ENCODE results near the gene ARHGAP15. TPM values are rescaled to one million over a fixed set of nuclear protein-coding genes. Genes with fewer than 3 reads are reported as not detected.

ARHGAP15 gene
- total RNA-seq, 2 donors from 2014 or later, result 0.86 TPM; not detected in 1

- H3K4me1 Mint-ChIP-seq, result no peaks in the 10 kb centered on the region
- H3K4me3 Mint-ChIP-seq, result no peak overlapping the region
- Histone ChIP-seq H3K27me3 (ENCODE audit: control insufficient read depth, insufficient read depth, low read length, poor library complexity, severe bottlenecking) (no peaks in the 10 kb centered on the region), H3K4me3 (ENCODE audit: low read length) (no peak overlapping the region), H3K36me3 (ENCODE audit: control insufficient read depth, insufficient read depth, low read length) (no peaks in the 10 kb centered on the region), H3K4me1 (ENCODE audit: control insufficient read depth, insufficient read depth, low read length) (no peaks in the 10 kb centered on the region), H3K9me3 (ENCODE audit: control insufficient read depth, low read length) (no peaks in the 10 kb centered on the region), H3K9ac (ENCODE audit: extremely low read depth, low read length, poor library complexity, severe bottlenecking) (no peak overlapping the region), H3K27ac (ENCODE audit: low read depth, low read length) (no peak overlapping the region)
- no peak overlapping the region for H3K27ac Mint-ChIP-seq
- no peaks in the 10 kb centered on the region for H3K36me3 Mint-ChIP-seq (ENCODE audit: low read depth)
- no peak for TF ChIP-seq CTCF (conservative IDR thresholded peaks at IDR 0.05)
- DNase-seq, result no peak
- peaks cover 6% of the 10 kb centered on the region for H3K27me3 Mint-ChIP-seq (ENCODE audit: insufficient read depth)
- no peaks in the 10 kb centered on the region for H3K9me3 Mint-ChIP-seq
- 87 to 95% methylated on average over 3 of the region's 3 CpGs for WGBS, 2 experiments (ENCODE audit: insufficient coverage in 1 of 2, insufficient read length in 1 of 2)
Observed at GRCh38 chr2:143473820-143474219, 344.6 kb downstream of the ARHGAP15 start.

- H3K27ac ChIP-seq (ENCODE audit: low read depth, low read length), result no peak overlapping the region
- H3K4me3 ChIP-seq (ENCODE audit: low read length), result no peak overlapping the region
- H3K27ac Mint-ChIP-seq, result no peak overlapping the region
- H3K4me1 Mint-ChIP-seq, result no peaks in the 10 kb centered on the region
- no peaks in the 10 kb centered on the region for H3K9me3 ChIP-seq (ENCODE audit: control insufficient read depth, low read length)
- H3K4me3 Mint-ChIP-seq, result no peak overlapping the region
- no peaks in the 10 kb centered on the region for H3K4me1 ChIP-seq (ENCODE audit: control insufficient read depth, insufficient read depth, low read length)
- 88 to 96% methylated on average over 3 to 4 of the region's 4 CpGs for WGBS, 2 experiments (ENCODE audit: insufficient coverage in 1 of 2, insufficient read length in 1 of 2)
- no peak for TF ChIP-seq CTCF (conservative IDR thresholded peaks at IDR 0.05)
- H3K27me3 ChIP-seq (ENCODE audit: control insufficient read depth, insufficient read depth, low read length, poor library complexity, severe bottlenecking), result no peaks in the 10 kb centered on the region
- no peak overlapping the region for H3K9ac ChIP-seq (ENCODE audit: extremely low read depth, low read length, poor library complexity, severe bottlenecking)
- no peaks in the 10 kb centered on the region for H3K36me3 ChIP-seq (ENCODE audit: control insufficient read depth, insufficient read depth, low read length)
- no peaks in the 10 kb centered on the region for H3K9me3 Mint-ChIP-seq
- DNase-seq, result no peak
- H3K36me3 Mint-ChIP-seq (ENCODE audit: low read depth), result no peaks in the 10 kb centered on the region
- peaks cover 11% of the 10 kb centered on the region for H3K27me3 Mint-ChIP-seq (ENCODE audit: insufficient read depth)
Observed at GRCh38 chr2:143474586-143474985, 345.4 kb downstream of the ARHGAP15 start.

- Mint-ChIP-seq H3K4me3 (no peak overlapping the region), H3K36me3 (ENCODE audit: low read depth) (no peaks in the 10 kb centered on the region), H3K9me3 (no peaks in the 10 kb centered on the region), H3K4me1 (no peaks in the 10 kb centered on the region), H3K27me3 (ENCODE audit: insufficient read depth) (peaks cover 17% of the 10 kb centered on the region), H3K27ac (no peak overlapping the region)
- Histone ChIP-seq H3K9me3 (ENCODE audit: control insufficient read depth, low read length) (no peaks in the 10 kb centered on the region), H3K9ac (ENCODE audit: extremely low read depth, low read length, poor library complexity, severe bottlenecking) (no peak overlapping the region), H3K27me3 (ENCODE audit: control insufficient read depth, insufficient read depth, low read length, poor library complexity, severe bottlenecking) (no peaks in the 10 kb centered on the region), H3K27ac (ENCODE audit: low read depth, low read length) (no peak overlapping the region), H3K4me1 (ENCODE audit: control insufficient read depth, insufficient read depth, low read length) (no peaks in the 10 kb centered on the region), H3K4me3 (ENCODE audit: low read length) (no peak overlapping the region), H3K36me3 (ENCODE audit: control insufficient read depth, insufficient read depth, low read length) (no peaks in the 10 kb centered on the region)
- no peak for TF ChIP-seq CTCF (conservative IDR thresholded peaks at IDR 0.05)
- WGBS, 2 experiments (ENCODE audit: insufficient coverage in 1 of 2, insufficient read length in 1 of 2), result 92 to 93% methylated on average over 6 to 7 of the region's 7 CpGs
- no peak for DNase-seq
Observed at GRCh38 chr2:143475041-143475776, 346.0 kb downstream of the ARHGAP15 start.
